ENCODE data around the gene SLC37A1.

DNA sequence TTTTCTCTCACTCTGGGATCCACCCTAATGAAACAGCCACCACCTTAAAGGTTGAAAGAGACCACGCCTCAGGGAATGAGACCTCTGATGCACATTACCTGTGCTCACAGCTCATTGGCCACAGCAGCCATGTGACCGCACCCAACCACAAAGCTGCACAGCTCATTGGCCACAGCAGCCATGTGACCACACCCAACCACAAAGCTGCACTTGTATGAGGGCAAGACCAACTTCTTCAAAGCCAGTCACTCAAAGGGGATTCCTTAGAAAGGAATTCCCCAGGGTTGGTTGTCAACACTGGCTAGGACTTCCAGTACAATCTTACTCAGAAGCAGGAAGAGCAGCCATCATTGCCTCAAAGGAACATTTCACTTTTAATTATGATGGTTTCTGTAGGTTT is 96.2 kb downstream of the SLC37A1 start:
- TF ChIP-seq, protein P1, sequence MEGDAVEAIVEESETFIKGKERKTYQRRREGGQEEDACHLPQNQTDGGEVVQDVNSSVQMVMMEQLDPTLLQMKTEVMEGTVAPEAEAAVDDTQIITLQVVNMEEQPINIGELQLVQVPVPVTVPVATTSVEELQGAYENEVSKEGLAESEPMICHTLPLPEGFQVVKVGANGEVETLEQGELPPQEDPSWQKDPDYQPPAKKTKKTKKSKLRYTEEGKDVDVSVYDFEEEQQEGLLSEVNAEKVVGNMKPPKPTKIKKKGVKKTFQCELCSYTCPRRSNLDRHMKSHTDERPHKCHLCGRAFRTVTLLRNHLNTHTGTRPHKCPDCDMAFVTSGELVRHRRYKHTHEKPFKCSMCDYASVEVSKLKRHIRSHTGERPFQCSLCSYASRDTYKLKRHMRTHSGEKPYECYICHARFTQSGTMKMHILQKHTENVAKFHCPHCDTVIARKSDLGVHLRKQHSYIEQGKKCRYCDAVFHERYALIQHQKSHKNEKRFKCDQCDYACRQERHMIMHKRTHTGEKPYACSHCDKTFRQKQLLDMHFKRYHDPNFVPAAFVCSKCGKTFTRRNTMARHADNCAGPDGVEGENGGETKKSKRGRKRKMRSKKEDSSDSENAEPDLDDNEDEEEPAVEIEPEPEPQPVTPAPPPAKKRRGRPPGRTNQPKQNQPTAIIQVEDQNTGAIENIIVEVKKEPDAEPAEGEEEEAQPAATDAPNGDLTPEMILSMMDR (IDR thresholded peaks at IDR 0.05 in 8 of 11, conservative IDR thresholded peaks at IDR 0.05 in 3 of 11): no peak
- no peak for TF ChIP-seq POLR2AphosphoS5 (IDR thresholded peaks at IDR 0.05)
- no peak for TF ChIP-seq POLR2A (IDR thresholded peaks at IDR 0.05)

Measured in spleen (tissue), 7 donors.